Stimulated activated CD4-positive, alpha-beta T cell treated with anti-CD3 and anti-CD28 coated beads, Interleukin-4, amount 100 ng/mL, for 24 hours (primary cell): ENCODE measurements around the gene KRTAP22-2.

Experiments used
- DNase-seq: peaks from one replicate; pipeline ENCODE4 v3.0.0-alpha.2; 2020

Gene KRTAP22-2

DNA sequence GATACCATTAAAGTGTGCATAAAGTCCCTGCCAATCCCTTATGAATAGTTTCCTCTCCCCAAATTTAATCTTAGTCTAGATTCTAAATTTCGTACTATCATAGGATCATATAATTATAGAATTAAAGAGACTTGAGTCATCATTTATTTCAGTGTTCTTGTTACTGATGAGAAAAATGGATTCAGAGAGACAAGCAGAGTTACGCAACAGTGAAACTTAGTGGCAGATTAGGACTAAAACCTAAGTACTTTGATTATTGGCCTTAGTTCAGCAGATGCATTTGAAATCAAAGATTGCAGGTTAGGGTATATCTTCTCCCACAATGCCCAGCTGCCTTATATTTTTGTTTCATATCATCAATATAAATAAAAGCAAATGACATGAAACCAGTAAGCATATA is 28.2 kb downstream of the KRTAP22-2 start:
- no peak for DNase-seq

GRCh38 chr21:30561264-30561895 is 28.8 kb downstream of the KRTAP22-2 start, which contains the start of gene KRTAP19-7:
KRTAP19-7 (minus strand) TSS chr21:30561314; CDS start chr21:30561289, 25 bp downstream.
- DNase-seq: no peak

DNA sequence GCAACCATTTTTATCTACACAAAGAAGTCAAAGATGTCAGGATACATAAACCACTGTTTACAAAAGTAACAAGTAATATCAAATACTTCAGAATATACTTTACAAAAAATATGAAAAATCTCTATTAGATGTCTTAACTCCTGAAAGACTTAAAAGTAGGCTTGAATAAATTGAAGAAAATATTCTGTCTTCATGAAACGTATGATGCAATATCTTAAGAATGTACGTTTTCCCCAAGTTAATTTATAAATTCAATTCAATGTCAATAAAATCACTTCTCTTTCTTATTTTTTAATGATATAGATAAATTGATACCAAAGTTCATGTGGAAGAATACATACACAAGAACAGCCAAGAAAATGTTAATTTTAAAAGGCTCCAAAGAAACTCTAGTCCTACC is 35.1 kb downstream of the KRTAP22-2 start:
- no peak for DNase-seq

DNA sequence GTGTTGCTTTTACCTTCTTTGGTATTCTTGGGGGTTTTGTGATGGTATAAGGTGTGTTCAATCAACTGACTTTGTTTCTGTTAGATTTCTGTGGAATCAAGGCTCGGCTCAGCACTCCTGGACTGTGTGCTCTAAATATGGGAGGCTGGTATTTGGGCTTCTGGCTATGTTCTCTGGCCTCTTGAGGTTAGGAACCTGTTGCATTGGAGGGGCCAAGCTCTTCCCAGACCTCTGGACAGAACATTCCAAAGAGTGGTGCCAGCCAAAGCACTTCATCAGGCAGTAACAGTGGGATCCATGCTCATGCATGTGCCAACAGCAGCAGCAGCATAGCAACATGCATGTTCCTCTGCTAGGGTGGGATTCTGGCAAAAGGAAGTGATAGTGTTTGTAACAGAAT is 37.4 kb downstream of the KRTAP22-2 start:
- no peak for DNase-seq

GRCh38 chr21:30541764-30542163 is 48.4 kb downstream of the KRTAP22-2 start, which contains the start of gene KRTAP19-6:
KRTAP19-6 (minus strand) TSS chr21:30541864; CDS start chr21:30541833, 31 bp downstream.
- no peak for DNase-seq
